T-helper 2 cell treated with Interferon-gamma antibody and Interleukin-4, amounts not matched to agents 5 μg/mL and 100 μg/mL, for 36 hours (primary cell): ENCODE data around the gene CFAP61.

Source experiments
- DNase-seq: peaks from one replicate; pipeline ENCODE4 v3.0.0; 2021; ENCODE audit warnings: low spot score
- H3K27ac Mint-ChIP-seq: one replicate; pipeline ENCODE4 v1.8.0; 2021; ENCODE audit warnings: mild to moderate bottlenecking, mixed read lengths
- H3K27me3 Mint-ChIP-seq: one replicate; pipeline ENCODE4 v1.8.0; 2021; ENCODE audit warnings: low read depth, mixed read lengths
- H3K36me3 Mint-ChIP-seq: one replicate; pipeline ENCODE4 v1.8.0; 2021; ENCODE audit warnings: low read depth, mixed read lengths
- H3K4me1 Mint-ChIP-seq: one replicate; pipeline ENCODE4 v1.8.0; 2021; ENCODE audit warnings: low read depth, mixed read lengths
- H3K4me3 Mint-ChIP-seq: one replicate; pipeline ENCODE4 v1.8.0; 2022; ENCODE audit warnings: mild to moderate bottlenecking, moderate library complexity, mixed read lengths
- H3K9me3 Mint-ChIP-seq: one replicate; pipeline ENCODE4 v1.8.0; 2021; ENCODE audit warnings: mixed read lengths

The CFAP61 gene

DNA sequence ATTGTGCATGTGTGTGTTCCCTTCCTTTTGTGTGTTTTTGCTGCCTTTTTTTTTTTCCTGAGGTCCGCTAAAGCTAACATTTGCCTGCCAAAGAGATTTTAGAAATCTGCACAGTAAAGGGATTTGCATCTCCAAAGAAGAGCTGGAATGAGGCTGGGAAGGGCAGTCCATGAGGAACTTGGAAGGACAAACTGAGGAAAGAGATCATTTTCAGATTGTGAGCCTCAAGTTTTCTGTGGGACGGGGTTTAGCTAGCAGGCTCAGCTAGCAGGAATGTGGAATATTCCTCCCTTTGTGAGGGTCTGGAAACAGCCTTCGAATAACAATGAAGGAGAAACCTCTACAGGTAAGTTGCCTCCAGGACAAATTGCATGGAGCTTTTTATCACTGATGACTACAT is 319.3 kb downstream of the CFAP61 start:
- Mint-ChIP-seq H3K36me3 (peaks cover 3% of the 10 kb centered on the region), H3K27ac (no peak overlapping the region), H3K4me1 (peaks cover 5% of the 10 kb centered on the region), H3K27me3 (peaks cover 55% of the 10 kb centered on the region), H3K9me3 (no peaks in the 10 kb centered on the region), H3K4me3 (no peak overlapping the region)
- no peak for DNase-seq

DNA sequence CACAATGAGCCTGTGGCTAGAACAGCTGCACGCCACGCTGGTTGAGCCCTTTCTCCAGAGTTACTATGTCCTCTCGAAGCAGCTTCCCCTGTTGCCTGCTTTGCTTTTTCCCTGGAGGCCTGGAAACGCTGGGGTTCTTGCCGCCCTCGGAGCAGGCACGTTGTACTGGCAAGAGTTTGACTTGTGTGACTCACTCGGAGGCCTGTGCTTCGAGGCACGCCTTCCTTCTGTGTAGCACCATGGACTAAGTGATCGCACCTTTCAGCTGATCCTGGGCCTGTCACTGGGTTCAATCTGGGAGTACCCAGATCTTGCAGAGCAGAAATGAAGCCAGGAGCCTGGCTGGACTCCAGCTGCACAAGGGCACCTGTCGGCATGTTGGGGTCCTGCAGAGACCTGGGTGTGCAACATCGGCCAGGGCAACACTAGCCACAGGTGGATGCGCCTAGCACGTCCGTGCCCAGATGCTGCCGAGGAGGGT is 320.8 kb downstream of the CFAP61 start:
- peaks cover 51% of the 10 kb centered on the region for H3K27me3 Mint-ChIP-seq
- peaks cover 3% of the 10 kb centered on the region for H3K4me1 Mint-ChIP-seq
- no peaks in the 10 kb centered on the region for H3K9me3 Mint-ChIP-seq
- no peak for DNase-seq
- no peak overlapping the region for H3K27ac Mint-ChIP-seq
- H3K36me3 Mint-ChIP-seq, result peaks cover 1% of the 10 kb centered on the region
- no peak overlapping the region for H3K4me3 Mint-ChIP-seq

DNA sequence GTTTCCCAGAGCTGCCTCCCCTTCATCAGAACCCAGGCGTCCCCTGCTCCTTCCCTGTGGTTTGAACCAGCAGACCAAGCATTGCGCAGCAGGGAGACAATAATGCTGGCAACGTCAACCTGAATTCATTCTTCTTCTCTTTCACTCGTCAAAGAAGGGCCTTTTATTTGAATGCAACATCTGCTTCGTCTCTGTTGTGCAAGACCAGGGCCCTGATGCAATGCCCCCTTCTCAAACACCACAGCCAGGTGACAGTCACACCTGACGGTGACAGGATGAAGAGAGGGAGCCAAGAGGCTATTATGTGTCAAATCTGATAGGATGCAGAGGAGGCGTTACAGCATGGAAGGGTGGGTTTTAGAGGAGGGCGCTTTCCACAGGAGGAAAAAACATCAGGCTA is 323.5 kb downstream of the CFAP61 start:
- peaks cover 40% of the 10 kb centered on the region for H3K27me3 Mint-ChIP-seq
- no peak overlapping the region for H3K27ac Mint-ChIP-seq
- H3K9me3 Mint-ChIP-seq, result peaks cover 2% of the 10 kb centered on the region
- H3K36me3 Mint-ChIP-seq, result no peaks in the 10 kb centered on the region
- no peak overlapping the region for H3K4me3 Mint-ChIP-seq
- no peak for DNase-seq
- H3K4me1 Mint-ChIP-seq, result no peaks in the 10 kb centered on the region

DNA sequence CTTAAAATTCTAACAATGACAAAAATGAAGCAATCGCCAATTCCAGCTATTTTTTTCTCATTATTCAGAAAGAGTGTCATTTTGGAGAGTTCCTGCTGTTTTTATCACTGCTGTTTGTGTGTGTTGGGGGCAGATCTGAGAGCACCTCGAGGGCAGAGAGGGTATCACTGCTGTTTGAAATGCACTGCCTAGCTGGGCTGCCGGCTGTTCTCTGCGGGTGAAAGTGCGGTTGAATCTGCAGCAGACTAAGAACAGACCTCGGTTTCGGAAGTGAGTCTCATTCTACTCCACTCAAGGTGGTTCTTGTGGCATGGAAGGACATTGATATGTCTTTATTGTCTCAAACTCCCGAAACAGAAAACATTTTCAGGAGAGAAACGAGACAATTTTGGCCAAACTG is 333.9 kb downstream of the CFAP61 start:
- no peak for DNase-seq
- H3K4me3 Mint-ChIP-seq, result no peak overlapping the region
- H3K9me3 Mint-ChIP-seq, result no peaks in the 10 kb centered on the region

DNA sequence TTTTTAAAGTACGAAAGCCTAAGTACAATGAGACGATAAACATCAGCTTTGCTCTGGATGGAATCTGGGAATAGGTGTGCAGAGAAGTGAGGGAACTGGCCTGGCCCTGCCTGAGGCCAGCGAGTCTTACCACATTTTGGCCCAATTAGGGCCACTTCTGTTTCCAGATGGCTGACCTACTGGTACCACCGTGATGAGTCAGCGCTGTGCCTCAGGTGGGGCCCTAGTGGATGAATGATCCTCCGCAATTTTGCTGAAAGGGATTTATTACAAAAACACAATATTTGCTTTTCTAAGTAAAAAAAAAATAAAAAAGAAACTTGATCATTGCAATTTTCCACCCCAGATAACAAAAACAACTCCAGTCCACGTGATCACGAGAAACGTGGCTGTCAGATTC is 338.1 kb downstream of the CFAP61 start:
- Mint-ChIP-seq H3K36me3 (no peaks in the 10 kb centered on the region), H3K27ac (no peak overlapping the region), H3K9me3 (no peaks in the 10 kb centered on the region), H3K4me1 (no peaks in the 10 kb centered on the region), H3K27me3 (no peaks in the 10 kb centered on the region), H3K4me3 (no peak overlapping the region)
- DNase-seq, result no peak

More for the DNA sequence above, 333.9 kb downstream of the CFAP61 start:
- H3K27ac Mint-ChIP-seq, result no peak overlapping the region
- H3K36me3 Mint-ChIP-seq, result no peaks in the 10 kb centered on the region
- no peaks in the 10 kb centered on the region for H3K4me1 Mint-ChIP-seq
- peaks cover 2% of the 10 kb centered on the region for H3K27me3 Mint-ChIP-seq

DNA sequence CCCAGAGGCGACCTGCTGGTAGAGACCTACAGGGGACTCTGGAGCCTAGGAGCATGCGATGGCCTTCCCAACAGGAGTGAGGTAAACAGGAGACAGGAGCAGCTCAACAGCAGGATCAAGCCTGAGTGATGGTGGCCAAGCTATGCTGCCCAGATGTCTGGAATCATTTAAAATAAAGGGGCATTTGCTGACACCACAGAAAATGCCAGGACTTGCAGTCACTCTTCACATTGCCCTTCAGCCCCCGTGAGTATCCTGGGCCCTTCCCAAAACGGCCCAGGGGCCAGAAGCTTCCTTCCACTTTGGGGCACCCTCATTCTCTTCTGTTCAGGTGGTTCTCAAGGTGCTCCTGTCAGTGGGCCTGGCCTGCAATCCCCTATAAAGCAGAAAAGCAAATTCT is 338.8 kb downstream of the CFAP61 start:
- Mint-ChIP-seq H3K36me3 (no peaks in the 10 kb centered on the region), H3K4me1 (no peaks in the 10 kb centered on the region), H3K27me3 (no peaks in the 10 kb centered on the region), H3K9me3 (no peaks in the 10 kb centered on the region), H3K4me3 (no peak overlapping the region), H3K27ac (no peak overlapping the region)
- no peak for DNase-seq

DNA sequence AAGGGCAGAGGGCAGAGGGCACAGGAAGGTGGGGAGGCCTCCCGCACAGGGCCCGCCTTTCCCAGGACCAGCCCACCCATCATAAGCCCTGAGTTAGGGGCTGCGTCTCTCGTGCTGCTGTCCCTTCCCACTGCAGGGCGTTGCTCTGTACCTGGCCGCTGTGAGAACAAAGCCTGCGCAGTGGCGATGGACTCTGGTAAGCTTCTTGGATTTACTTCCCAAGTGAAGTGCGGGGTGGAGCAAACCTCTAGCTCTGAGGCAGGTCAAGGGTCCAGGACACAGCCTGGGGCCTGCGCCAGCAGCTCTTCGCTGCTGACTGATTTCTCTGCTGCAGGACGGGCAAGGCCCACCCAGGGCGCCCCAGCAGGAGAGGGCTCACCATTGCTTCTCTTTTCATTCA is 339.4 kb downstream of the CFAP61 start:
- Mint-ChIP-seq H3K9me3 (no peaks in the 10 kb centered on the region), H3K36me3 (no peaks in the 10 kb centered on the region), H3K4me1 (no peaks in the 10 kb centered on the region), H3K4me3 (no peak overlapping the region), H3K27ac (no peak overlapping the region), H3K27me3 (no peaks in the 10 kb centered on the region)
- no peak for DNase-seq

DNA sequence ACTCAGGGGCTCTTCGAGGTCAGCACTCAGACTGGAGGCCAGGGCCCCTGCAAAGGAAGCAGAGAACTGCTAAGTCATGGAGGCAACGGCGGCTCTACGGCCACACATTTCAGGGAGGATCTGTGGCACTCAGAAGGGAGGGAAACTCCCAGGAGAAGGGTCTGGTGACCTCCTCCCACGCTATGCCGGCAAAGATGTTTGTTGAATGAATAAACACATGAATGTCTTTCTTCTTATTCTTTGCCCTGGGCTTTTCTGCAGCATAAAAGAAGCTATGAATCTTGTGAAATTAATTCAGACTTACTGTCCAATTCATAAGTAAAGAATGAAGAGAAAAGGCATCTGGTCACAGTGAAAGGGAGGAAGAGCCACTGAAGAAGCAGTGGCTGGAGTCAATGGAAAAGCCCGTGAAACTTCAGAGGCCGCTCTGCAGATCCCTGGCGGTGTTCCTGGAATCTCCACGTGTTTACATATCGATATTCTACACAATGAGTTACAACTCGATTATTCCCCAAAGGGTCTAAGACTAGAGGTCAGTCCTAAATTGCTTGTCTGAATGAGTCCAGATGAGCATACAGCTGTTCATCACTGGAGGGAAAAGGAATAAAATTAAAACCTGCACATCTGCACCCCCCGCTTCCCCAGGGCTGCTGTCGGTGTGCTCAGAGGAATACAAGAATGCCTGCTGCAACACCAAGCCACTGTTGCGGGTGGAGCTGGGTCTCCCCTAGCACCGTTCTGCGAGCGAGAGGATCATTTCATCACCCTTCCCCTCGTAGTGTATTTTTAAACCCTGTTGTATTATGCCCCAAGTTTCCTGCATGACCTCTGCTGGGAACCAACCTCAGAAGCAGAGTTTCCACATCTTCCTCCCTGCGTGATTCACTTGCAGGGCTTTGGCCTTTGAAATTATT is 341.1 kb downstream of the CFAP61 start:
- Mint-ChIP-seq H3K4me1 (no peaks in the 10 kb centered on the region), H3K36me3 (no peaks in the 10 kb centered on the region), H3K9me3 (no peaks in the 10 kb centered on the region), H3K27ac (no peak overlapping the region), H3K27me3 (no peaks in the 10 kb centered on the region), H3K4me3 (no peak overlapping the region)
- no peak for DNase-seq

DNA sequence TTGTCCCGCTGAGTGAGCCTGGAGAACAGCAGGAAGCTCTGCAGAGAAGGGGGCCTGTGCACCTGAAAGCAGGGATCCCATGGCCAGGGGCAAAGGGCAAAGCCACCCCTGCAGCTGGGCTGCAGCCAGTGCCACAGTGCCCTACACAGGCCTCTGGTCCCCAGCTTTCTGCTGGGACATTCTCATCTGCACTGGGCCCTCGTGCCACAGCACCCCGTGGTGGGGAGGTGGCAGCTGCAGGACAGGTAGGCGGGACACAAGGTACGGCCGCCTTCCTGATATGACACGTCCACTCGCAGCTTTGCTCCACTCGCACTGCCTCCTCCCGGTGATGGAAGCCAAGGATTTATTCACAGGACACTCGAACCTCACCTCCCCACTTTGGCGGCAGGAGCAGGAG is 342.8 kb downstream of the CFAP61 start:
- Mint-ChIP-seq H3K27ac (no peak overlapping the region), H3K36me3 (no peaks in the 10 kb centered on the region), H3K9me3 (no peaks in the 10 kb centered on the region), H3K4me1 (no peaks in the 10 kb centered on the region), H3K4me3 (no peak overlapping the region), H3K27me3 (no peaks in the 10 kb centered on the region)
- DNase-seq, result no peak

DNA sequence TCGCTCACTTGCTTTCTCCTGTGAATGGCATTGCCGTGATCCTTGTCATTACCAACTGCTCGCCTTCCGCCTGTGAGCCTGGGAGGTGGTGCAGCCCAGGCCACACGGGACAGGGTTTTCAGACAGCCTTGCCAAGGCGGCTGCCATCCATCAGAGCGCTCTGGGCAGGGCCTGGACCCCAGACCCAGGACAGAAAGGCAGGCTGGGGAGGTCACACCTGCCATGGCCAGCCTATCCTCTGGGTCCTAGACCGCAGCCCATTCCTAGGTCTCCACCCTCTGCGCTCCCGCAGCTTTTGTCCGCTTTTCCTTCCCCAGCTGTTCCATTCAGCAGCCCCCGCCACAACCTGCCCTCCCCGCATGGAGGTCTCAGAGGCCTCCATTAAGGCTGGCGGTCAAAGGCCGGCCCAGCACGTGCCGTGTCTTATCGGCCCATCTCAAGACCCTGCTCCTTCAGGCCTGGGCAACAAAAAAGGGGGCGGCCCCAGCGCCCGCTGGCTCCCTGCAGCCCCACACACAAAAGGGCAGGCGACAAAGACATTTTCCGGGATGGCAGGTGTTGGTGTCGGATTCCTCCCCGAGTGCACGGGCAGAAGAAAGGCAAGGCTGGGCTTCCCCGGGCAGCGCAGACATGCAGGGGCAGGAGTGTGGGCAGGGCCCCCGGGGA is 343.7 kb downstream of the CFAP61 start:
- no peaks in the 10 kb centered on the region for H3K36me3 Mint-ChIP-seq
- no peak for DNase-seq
- no peaks in the 10 kb centered on the region for H3K27me3 Mint-ChIP-seq
- H3K4me1 Mint-ChIP-seq, result no peaks in the 10 kb centered on the region
- no peaks in the 10 kb centered on the region for H3K9me3 Mint-ChIP-seq
- no peak overlapping the region for H3K27ac Mint-ChIP-seq
- no peak overlapping the region for H3K4me3 Mint-ChIP-seq

DNA sequence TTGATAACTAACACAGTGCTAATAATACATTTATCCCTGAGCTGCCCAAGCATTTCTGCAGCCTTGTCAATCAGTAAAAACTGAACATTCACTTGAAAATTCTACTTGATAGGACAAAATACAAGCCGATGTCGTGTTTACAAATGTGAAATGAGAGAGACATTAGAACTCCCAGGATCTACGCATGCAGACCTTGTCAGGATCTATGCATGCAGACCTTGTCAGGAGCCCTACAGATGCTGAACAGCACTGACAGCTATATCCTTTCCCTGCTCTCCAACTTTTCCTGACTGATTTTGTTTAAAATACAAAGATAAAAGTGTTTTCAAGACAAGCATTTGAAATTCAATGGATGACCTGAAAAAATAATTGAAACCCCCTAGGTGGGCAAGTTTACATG is 344.5 kb downstream of the CFAP61 start:
- no peaks in the 10 kb centered on the region for H3K4me1 Mint-ChIP-seq
- DNase-seq, result no peak
- no peaks in the 10 kb centered on the region for H3K9me3 Mint-ChIP-seq
- H3K27me3 Mint-ChIP-seq, result no peaks in the 10 kb centered on the region
- H3K27ac Mint-ChIP-seq, result no peak overlapping the region
- no peak overlapping the region for H3K4me3 Mint-ChIP-seq
- H3K36me3 Mint-ChIP-seq, result no peaks in the 10 kb centered on the region

DNA sequence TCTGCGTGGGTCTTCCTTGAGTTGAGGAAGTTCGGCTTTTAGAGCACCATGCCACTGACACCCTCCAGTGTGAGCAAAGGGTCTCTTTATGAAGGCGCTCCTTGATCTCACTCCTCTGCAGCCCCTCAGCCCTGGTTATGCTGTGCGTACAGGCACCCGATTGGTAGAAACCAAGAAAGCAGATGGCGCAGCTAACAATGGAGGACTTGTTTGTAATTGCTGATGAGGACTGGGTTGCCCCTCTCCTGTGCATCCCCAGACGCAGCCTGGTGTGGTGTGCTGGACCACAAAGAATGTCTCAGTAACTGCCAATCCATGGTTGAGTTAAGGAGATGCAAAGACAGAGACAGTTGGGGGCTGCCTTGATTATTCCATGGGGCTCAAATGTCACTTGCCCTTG is 345.8 kb downstream of the CFAP61 start:
- H3K36me3 Mint-ChIP-seq, result no peaks in the 10 kb centered on the region

DNA sequence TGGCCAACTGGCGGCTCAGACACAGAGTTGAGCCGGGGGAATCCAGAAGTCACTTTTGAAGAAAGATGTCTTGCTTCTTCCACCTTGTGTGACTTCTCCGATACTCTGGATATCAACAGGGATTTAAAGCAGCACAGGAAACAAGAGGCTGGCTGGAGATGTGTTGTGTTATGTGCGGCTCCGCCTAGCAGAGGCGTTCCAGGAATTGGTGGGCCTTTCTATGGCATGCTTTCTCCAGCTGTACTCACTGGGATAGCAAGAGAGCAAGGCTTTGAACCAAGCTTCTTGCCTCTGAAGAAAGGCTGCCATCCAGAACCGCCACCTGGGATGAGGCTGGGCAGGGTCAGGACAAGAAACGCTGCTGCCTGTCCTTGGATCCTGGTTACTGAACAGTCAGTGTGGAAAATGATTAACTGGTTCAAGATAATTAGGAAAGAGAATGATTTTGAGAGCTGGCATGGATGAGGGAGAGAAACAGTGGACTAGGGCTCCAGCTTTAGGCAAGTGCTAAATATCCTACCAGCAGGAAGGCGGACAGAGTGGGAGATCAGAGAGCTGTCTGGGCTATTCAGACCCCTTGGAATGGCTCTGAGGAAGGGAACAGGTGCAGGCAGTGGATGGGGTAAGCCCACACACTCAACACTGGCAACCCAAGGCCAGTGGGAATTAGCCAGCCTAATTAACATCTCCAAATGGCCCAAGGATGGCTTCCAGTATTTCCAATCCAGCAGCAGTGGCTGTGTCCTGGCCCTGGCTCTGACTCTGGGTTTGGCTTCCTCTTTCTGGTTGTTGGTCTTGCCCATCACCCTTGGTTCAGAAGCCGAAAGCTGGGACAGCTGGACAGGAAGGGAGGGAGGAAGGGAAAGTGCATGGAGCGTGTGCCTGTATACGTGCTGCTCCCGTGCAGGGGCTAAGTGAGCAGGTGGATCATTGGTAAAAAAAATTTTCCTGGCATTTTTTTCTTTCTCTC is 347.5 kb downstream of the CFAP61 start:
- H3K4me1 Mint-ChIP-seq, result no peaks in the 10 kb centered on the region
- no peaks in the 10 kb centered on the region for H3K36me3 Mint-ChIP-seq
- H3K27ac Mint-ChIP-seq, result no peak overlapping the region
- no peak for DNase-seq
- no peak overlapping the region for H3K4me3 Mint-ChIP-seq
- H3K9me3 Mint-ChIP-seq, result no peaks in the 10 kb centered on the region
- no peaks in the 10 kb centered on the region for H3K27me3 Mint-ChIP-seq

More for the DNA sequence above, 345.8 kb downstream of the CFAP61 start:
- H3K27ac Mint-ChIP-seq, result no peak overlapping the region
- no peaks in the 10 kb centered on the region for H3K27me3 Mint-ChIP-seq
- H3K4me3 Mint-ChIP-seq, result no peak overlapping the region
- no peaks in the 10 kb centered on the region for H3K4me1 Mint-ChIP-seq
- no peaks in the 10 kb centered on the region for H3K9me3 Mint-ChIP-seq
- DNase-seq, result no peak
